Measurements from ENCODE around the gene DDR1.
A peak's percentile ranks its signal among the peaks of the same experiment; 100 is the strongest.
"Not testable (repeated sequence)": the region's sequence is repeated elsewhere in the genome, so short reads cannot be mapped to it uniquely, and the experiment has no call there.

The DDR1 gene

GRCh38 chr6:30914854-30915590, 30.7 kb downstream of the DDR1 start:
- no peak for TF ChIP-seq CTCF (conservative IDR thresholded peaks at IDR 0.05; ENCODE audit: low read depth, low read length)
- peak overlapping the region; percentile 63 for H3K4me3 ChIP-seq (ENCODE audit: low read depth, low read length)
- DNase-seq (ENCODE audit: low read depth): no peak

GRCh38 chr6:30915591-30915946, 31.2 kb downstream of the DDR1 start:
- H3K4me3 ChIP-seq (ENCODE audit: low read depth, low read length): no peak overlapping the region
- peak; percentile 77 for TF ChIP-seq CTCF (conservative IDR thresholded peaks at IDR 0.05; ENCODE audit: low read depth, low read length)
- DNase-seq (ENCODE audit: low read depth): peak; percentile 80

GRCh38 chr6:30917041-30917440, 32.7 kb downstream of the DDR1 start:
- no peak for DNase-seq (ENCODE audit: low read depth)
- H3K4me3 ChIP-seq (ENCODE audit: low read depth, low read length): no peak overlapping the region
- no peak for TF ChIP-seq CTCF (conservative IDR thresholded peaks at IDR 0.05; ENCODE audit: low read depth, low read length)

GRCh38 chr6:30917487-30917886, 33.2 kb downstream of the DDR1 start:
- no peak for TF ChIP-seq CTCF (conservative IDR thresholded peaks at IDR 0.05; ENCODE audit: low read depth, low read length)

GRCh38 chr6:30918670-30919069, 34.4 kb downstream of the DDR1 start:
- no peak for TF ChIP-seq CTCF (conservative IDR thresholded peaks at IDR 0.05; ENCODE audit: low read depth, low read length)
- no peak for DNase-seq (ENCODE audit: low read depth)
- no peak overlapping the region for H3K4me3 ChIP-seq (ENCODE audit: low read depth, low read length)

More at GRCh38 chr6:30917487-30917886, 33.2 kb downstream of the DDR1 start:
- no peak for DNase-seq (ENCODE audit: low read depth)
- H3K4me3 ChIP-seq (ENCODE audit: low read depth, low read length): no peak overlapping the region

GRCh38 chr6:30922447-30922852, 38.1 kb downstream of the DDR1 start:
- H3K4me3 ChIP-seq (ENCODE audit: low read depth, low read length): no peak overlapping the region
- DNase-seq (ENCODE audit: low read depth): no peak

GRCh38 chr6:30924040-30924627, 39.8 kb downstream of the DDR1 start:
- H3K4me3 ChIP-seq (ENCODE audit: low read depth, low read length); DNase-seq (ENCODE audit: low read depth): not testable (repeated sequence)

More at GRCh38 chr6:30922447-30922852, 38.1 kb downstream of the DDR1 start:
- TF ChIP-seq CTCF (conservative IDR thresholded peaks at IDR 0.05; ENCODE audit: low read depth, low read length): no peak

Data from choroid plexus epithelial cell (primary cell).